Measurements from ENCODE around the gene PANK4. TPM values are rescaled to one million over a fixed set of nuclear protein-coding genes. Genes with fewer than 3 reads are reported as not detected.
"Not testable (repeated sequence)": the region's sequence is repeated elsewhere in the genome, so short reads cannot be mapped to it uniquely, and the experiment has no call there.

The PANK4 gene
- total RNA-seq, 1 experiment from 2014 or later = 22.1 TPM

DNA sequence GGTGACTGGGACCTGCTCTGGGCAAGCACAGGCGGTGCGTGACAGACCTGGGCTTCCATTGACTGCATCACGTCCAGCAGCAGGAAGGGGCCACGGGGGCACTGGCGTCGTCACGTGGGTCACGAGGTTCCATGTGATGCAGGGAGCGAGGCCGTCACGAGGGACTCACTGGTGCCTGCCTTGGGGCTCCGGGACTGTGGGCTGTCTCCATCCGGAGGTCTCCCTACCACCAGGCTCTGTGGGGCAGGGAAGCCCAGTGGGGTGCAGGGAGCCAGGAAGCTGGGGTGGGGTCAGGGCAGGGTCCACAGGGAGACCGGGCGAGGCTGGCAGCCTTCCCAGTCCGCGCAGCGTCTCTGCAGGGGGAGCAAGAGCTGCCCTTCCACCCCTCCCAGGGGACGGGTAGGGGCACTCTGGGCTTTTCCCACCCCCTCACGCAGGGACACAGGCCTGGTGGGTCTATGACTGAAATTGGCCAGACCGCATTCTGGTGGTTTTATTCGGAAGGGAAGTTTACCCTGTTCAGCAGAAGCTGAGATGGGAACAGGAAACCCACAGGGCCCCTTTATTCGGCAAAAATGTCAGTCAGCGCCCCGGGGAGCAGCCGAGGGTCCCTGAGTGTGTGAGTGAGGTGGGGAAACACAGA lies 29.4 kb upstream of the PANK4 start:
- CTCF ChIA-PET = interaction anchor here (1.0 to 1.3 kb wide), 2 partner anchors 8 to 869 kb away, joined by 3 to 4 read pairs; no protein-coding TSS in a partner anchor
- no TSS peak for BruUV-seq (replicated peaks)
- DNase-seq (ENCODE audit: unreplicated experiment) = no peak

DNA sequence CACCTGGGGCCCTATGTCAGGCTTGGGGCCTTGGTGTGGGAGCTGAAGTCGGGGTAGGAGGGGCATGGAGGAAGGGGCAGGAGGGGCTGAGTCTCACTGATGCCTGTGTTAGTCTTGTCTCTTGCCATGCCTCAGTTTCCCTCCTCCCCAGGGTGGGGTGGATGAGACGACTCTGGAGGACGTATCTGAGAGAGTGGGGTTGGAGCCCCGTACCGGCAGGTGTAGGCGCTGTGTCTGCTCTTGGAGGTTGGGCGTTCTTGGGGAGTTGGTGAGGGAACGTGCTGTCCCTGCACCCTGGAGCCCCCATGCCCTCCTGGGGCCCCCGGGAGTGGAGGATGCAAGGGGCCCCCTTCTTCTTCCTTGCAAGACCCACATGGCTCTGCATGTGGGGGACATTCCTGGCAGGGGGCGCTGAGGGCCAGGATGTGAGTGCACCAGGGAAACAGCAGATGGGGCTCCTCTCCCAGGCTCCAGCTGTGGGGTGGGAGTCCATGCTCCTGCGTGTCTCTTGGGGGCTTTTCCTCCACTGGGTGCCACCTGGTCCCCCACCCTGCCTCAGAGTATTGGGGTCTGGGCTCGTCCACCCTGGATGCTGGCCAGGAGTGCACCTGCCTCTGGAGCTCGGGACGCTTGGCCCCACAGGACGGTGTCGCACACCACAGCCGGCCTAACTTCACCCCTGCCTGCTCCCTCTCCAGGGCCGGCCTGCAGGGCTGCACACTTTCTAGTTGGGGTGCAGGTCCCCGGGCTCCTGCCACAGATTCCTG lies 28.4 kb upstream of the PANK4 start:
- Mint-ChIP-seq H3K36me3 (ENCODE audit: insufficient read depth, unreplicated experiment) (no peaks in the 10 kb centered on the region), H3K27me3 (ENCODE audit: insufficient read depth, unreplicated experiment) (no peaks in the 10 kb centered on the region), H3K4me3 (ENCODE audit: unreplicated experiment) (no peak overlapping the region), H3K4me1 (ENCODE audit: insufficient read depth, unreplicated experiment) (peaks cover 7% of the 10 kb centered on the region), H3K9me3 (ENCODE audit: unreplicated experiment) (no peaks in the 10 kb centered on the region), H3K27ac (ENCODE audit: low read depth, unreplicated experiment) (no peak overlapping the region)
- ChIA-PET POLR2A (no interaction called here), CTCF (interaction anchor here (0.6 kb wide), 1 partner anchor 140 kb away, joined by 3 read pairs; no protein-coding TSS in a partner anchor)
- no peak for DNase-seq (ENCODE audit: unreplicated experiment)
- intact Hi-C loops (cut with micrococcal nuclease) = no loop called here
- BruUV-seq (replicated peaks) = no TSS peak
- TF ChIP-seq, protein P1, sequence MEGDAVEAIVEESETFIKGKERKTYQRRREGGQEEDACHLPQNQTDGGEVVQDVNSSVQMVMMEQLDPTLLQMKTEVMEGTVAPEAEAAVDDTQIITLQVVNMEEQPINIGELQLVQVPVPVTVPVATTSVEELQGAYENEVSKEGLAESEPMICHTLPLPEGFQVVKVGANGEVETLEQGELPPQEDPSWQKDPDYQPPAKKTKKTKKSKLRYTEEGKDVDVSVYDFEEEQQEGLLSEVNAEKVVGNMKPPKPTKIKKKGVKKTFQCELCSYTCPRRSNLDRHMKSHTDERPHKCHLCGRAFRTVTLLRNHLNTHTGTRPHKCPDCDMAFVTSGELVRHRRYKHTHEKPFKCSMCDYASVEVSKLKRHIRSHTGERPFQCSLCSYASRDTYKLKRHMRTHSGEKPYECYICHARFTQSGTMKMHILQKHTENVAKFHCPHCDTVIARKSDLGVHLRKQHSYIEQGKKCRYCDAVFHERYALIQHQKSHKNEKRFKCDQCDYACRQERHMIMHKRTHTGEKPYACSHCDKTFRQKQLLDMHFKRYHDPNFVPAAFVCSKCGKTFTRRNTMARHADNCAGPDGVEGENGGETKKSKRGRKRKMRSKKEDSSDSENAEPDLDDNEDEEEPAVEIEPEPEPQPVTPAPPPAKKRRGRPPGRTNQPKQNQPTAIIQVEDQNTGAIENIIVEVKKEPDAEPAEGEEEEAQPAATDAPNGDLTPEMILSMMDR (IDR thresholded peaks at IDR 0.05; ENCODE audit: unreplicated experiment) = peak; percentile 17

More for the DNA sequence above, 29.4 kb upstream of the PANK4 start:
- POLR2A ChIA-PET = interaction anchor here (0.8 kb wide), 1 partner anchor 327 kb away, joined by 3 read pairs; no protein-coding TSS in a partner anchor
- intact Hi-C loops (cut with micrococcal nuclease) = no loop called here
- no peaks in the 10 kb centered on the region for H3K9me3 Mint-ChIP-seq (ENCODE audit: unreplicated experiment)
- peaks cover 7% of the 10 kb centered on the region for H3K4me1 Mint-ChIP-seq (ENCODE audit: insufficient read depth, unreplicated experiment)
- TF ChIP-seq, protein P1 (IDR thresholded peaks at IDR 0.05; ENCODE audit: unreplicated experiment) = no peak
- no peaks in the 10 kb centered on the region for H3K36me3 Mint-ChIP-seq (ENCODE audit: insufficient read depth, unreplicated experiment)
- H3K27ac Mint-ChIP-seq (ENCODE audit: low read depth, unreplicated experiment) = peak overlapping the region; percentile 80
- no peaks in the 10 kb centered on the region for H3K27me3 Mint-ChIP-seq (ENCODE audit: insufficient read depth, unreplicated experiment)
- H3K4me3 Mint-ChIP-seq (ENCODE audit: unreplicated experiment) = peak overlapping the region; percentile 75

DNA sequence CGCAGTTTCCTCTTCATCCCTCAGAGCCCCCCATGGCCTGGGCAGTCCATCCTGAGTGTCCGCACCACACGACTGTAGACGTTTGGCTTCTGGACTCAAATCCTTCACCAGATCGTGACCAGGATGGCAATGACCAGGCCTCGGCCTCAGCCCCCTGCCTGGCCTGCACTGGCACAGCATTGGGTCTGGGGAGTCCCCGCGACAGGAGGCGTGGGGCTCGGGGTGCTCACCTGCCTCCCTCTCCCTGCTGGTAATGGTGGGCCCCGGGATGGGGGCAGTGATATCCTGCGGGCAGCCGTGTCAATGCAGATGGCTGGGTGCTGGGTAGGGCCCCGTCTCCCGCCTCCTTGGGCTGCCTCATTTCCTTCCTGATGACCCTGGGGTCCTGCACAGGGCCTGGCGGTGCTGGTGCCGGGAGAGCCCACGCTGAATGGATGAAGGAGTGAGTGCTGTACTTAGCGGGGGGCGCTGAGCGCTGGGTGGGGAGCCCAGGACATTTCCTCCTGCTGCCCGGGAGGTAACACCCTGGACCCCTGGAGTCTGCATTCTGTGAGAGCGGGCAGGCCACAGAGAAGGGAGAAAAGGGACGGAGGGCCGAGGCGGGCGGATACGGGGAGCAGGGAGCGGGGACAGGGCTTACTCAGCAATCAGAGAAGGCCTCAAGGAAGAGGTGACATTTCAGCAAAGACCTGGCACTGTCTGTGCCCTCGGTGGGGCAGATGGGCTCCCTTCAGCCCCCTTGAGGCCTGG lies 27.6 kb upstream of the PANK4 start:
- BruUV-seq (replicated peaks) = no TSS peak
- CTCF ChIA-PET = interaction anchor here (0.6 kb wide), 1 partner anchor 139 kb away, joined by 3 read pairs; no protein-coding TSS in a partner anchor

DNA sequence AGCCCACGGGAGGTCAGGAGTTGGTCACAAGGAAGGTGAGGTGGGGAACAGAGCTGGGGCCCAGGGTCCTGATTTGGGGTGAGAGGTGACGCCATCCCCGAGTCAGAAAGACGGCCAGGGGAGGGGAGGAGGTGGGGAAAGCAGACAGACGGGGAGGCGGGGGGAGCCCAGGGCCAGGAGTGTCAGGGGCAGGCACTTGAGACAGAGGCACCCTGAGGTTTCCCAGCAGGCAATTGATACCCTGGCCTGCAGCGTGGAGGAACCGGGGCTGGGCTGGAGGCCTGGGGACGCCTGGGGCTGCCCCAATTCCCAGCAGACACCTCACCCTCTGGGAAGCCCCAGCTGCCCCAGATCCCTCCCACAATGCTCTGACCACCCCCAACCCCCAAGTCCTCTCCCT lies 26.7 kb upstream of the PANK4 start:
- CTCF ChIA-PET; intact Hi-C loops (cut with micrococcal nuclease); H3K9me3 Mint-ChIP-seq (ENCODE audit: unreplicated experiment); POLR2A ChIA-PET; H3K27ac Mint-ChIP-seq (ENCODE audit: low read depth, unreplicated experiment); H3K4me3 Mint-ChIP-seq (ENCODE audit: unreplicated experiment); DNase-seq (ENCODE audit: unreplicated experiment); H3K4me1 Mint-ChIP-seq (ENCODE audit: insufficient read depth, unreplicated experiment); H3K27me3 Mint-ChIP-seq (ENCODE audit: insufficient read depth, unreplicated experiment); H3K36me3 Mint-ChIP-seq (ENCODE audit: insufficient read depth, unreplicated experiment); BruUV-seq (replicated peaks): not testable (repeated sequence)

More for the DNA sequence above, 27.6 kb upstream of the PANK4 start:
- Mint-ChIP-seq H3K4me3 (ENCODE audit: unreplicated experiment) (no peak overlapping the region), H3K4me1 (ENCODE audit: insufficient read depth, unreplicated experiment) (peaks cover 7% of the 10 kb centered on the region), H3K27ac (ENCODE audit: low read depth, unreplicated experiment) (no peak overlapping the region), H3K9me3 (ENCODE audit: unreplicated experiment) (no peaks in the 10 kb centered on the region), H3K36me3 (ENCODE audit: insufficient read depth, unreplicated experiment) (no peaks in the 10 kb centered on the region), H3K27me3 (ENCODE audit: insufficient read depth, unreplicated experiment) (no peaks in the 10 kb centered on the region)
- intact Hi-C loops (cut with micrococcal nuclease) = no loop called here
- POLR2A ChIA-PET = no interaction called here
- TF ChIP-seq, protein P1 (IDR thresholded peaks at IDR 0.05; ENCODE audit: unreplicated experiment) = no peak
- no peak for DNase-seq (ENCODE audit: unreplicated experiment)
